ENCODE data around the gene MRPS27. TPM values are rescaled to one million over a fixed set of nuclear protein-coding genes. Genes with fewer than 3 reads are reported as not detected.

The MRPS27 gene
- total and polyA plus RNA-seq, 12 donors, result 20.8 to 91.8 (median 75.8) TPM

- no peak overlapping the region for H3K4me3 ChIP-seq
- DNase-seq (no peak), ATAC-seq (no peak)
- intact Hi-C loops (cut with DNase I), result no loop called here
- H3K36me3 ChIP-seq, result peaks cover 0 to 93% (median 0%) of the 10 kb centered on the region in 9 donors
- 67 to 77% methylated on average over 1 of the region's 1 CpG for WGBS, 2 donors
- H3K4me1 ChIP-seq, result peaks cover 0 to 7% (median 0%) of the 10 kb centered on the region in 9 donors
- no peaks in the 10 kb centered on the region for H3K27me3 ChIP-seq
- no peaks in the 10 kb centered on the region for H3K9me3 ChIP-seq
- no peak for TF ChIP-seq CTCF (IDR thresholded peaks at IDR 0.05)
- no peak overlapping the region for H3K27ac ChIP-seq
Observed at GRCh38 chr5:72330712-72331111, 10.7 kb upstream of the MRPS27 start.

DNA sequence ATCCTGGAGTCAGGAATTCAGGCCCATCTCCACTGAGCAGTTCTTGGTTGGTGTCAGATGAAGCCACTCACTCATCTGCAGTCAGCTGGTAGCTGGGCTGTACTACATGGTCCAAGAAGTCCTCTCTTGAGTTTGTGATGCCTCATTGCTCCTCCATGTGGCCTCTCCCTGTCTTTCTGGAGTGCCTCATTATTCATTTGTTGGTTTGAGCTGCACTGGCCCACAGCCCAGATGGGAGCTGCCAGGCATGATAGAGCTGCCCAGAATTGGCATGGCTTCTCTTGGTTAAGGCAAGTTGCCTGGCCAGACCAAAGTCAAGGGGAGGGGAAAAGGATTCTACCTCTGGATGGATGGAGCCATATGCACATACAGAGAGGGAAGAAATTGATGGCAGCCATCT, 8.1 kb upstream of the MRPS27 start:
- peak; percentile 85 to 97 (median 92) for ATAC-seq
- no peaks in the 10 kb centered on the region for H3K9me3 ChIP-seq
- intact Hi-C loops (cut with DNase I), result no loop called here
- TF ChIP-seq CTCF (IDR thresholded peaks at IDR 0.05), result peak in 3 of 9 donors; percentile 15 to 26 (median 16)
- H3K4me3 ChIP-seq, result no peak overlapping the region
- peak; percentile 52 to 68 for DNase-seq
- H3K27ac ChIP-seq, result peak overlapping the region in 1 of 10 donors; percentile 2
- peaks cover 0 to 100% (median 0%) of the 10 kb centered on the region in 9 donors for H3K36me3 ChIP-seq
- no peaks in the 10 kb centered on the region for H3K27me3 ChIP-seq
- peaks cover 0 to 7% (median 0%) of the 10 kb centered on the region in 9 donors for H3K4me1 ChIP-seq

- no peaks in the 10 kb centered on the region for H3K9me3 ChIP-seq
- H3K27me3 ChIP-seq, result no peaks in the 10 kb centered on the region
- peaks cover 0 to 90% (median 0%) of the 10 kb centered on the region in 9 donors for H3K36me3 ChIP-seq
- DNase-seq, result no peak
- WGBS, 2 donors, result 84 to 91% methylated on average over 2 of the region's 2 CpGs
- ATAC-seq, result no peak
- intact Hi-C loops (cut with DNase I), result no loop called here
- peaks cover 0 to 10% (median 2%) of the 10 kb centered on the region in 9 donors for H3K4me1 ChIP-seq
- TF ChIP-seq CTCF (IDR thresholded peaks at IDR 0.05), result no peak
- no peak overlapping the region for H3K4me3 ChIP-seq
- no peak overlapping the region for H3K27ac ChIP-seq
Observed at GRCh38 chr5:72326306-72326649, 6.2 kb upstream of the MRPS27 start.

DNA sequence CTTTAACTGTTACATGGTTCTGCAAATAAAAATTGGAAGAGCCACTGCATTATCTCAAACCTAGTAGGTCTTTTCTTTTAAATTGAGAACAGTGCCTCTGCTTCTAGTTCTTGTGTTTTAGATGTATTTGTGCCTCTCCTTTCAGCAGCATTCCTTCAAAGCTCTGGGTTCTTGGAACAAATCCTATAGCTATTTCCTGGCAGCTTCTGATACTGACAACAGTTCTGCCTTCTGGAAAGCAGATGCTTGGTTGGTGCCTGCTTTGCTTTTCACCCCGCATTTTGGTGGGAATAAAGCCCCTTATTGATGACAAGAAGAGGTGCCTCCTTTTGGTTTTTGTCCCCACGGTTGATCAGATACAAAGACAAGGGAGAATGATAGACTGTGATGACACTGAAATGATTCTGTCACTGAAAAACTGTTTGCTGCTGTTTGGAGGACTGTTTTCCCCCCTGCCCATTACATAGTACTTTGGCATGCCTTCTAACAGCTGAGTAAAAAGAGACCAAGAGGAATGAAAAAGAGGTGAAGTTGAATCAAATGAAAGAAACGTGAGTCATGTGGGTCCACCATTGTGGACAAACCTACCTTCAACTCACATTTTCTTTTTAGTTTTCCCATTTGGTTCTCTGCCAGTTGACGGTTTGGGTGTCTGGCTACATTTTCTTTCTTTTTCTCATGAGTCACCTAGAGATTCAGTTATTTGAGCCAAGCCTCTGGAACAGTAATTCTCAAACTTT, 5.7 kb upstream of the MRPS27 start:
- peak overlapping the region in 1 of 10 donors; percentile 11 for H3K27ac ChIP-seq
- WGBS, 2 donors, result 75 to 77% methylated on average over 4 of the region's 4 CpGs
- H3K9me3 ChIP-seq, result no peaks in the 10 kb centered on the region
- DNase-seq (no peak), ATAC-seq (no peak)
- H3K4me3 ChIP-seq, result no peak overlapping the region
- peaks cover 0 to 15% (median 7%) of the 10 kb centered on the region in 9 donors for H3K4me1 ChIP-seq
- H3K36me3 ChIP-seq, result peaks cover 0 to 85% (median 0%) of the 10 kb centered on the region in 9 donors
- H3K27me3 ChIP-seq, result no peaks in the 10 kb centered on the region
- intact Hi-C loops (cut with DNase I), result no loop called here
- no peak for TF ChIP-seq CTCF (IDR thresholded peaks at IDR 0.05)

All from heart right ventricle (tissue), 16 donors.